Measurements from ENCODE around the gene NBEAL2.

Gene NBEAL2

DNA sequence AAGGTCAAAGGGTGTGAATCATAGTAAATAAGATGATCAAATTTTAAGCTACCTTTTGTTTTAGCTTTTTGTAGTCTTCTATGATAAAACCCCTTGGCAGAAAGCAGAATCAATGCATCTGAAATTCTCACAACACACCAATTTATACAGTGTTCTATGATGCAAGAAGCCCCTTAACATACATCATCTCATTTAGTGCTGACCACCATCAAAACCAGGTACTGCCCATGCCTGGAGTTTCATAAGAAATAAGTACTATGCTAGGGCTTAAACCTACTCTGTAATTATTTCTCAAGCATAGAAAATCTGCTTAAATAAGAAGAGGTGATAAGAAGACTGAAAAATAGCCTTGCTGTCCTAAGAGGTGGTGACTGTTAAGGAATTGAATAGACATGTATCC lies 67.6 kb downstream of the NBEAL2 start:
- DNase-seq (ENCODE audit: low read depth): no peak

DNA sequence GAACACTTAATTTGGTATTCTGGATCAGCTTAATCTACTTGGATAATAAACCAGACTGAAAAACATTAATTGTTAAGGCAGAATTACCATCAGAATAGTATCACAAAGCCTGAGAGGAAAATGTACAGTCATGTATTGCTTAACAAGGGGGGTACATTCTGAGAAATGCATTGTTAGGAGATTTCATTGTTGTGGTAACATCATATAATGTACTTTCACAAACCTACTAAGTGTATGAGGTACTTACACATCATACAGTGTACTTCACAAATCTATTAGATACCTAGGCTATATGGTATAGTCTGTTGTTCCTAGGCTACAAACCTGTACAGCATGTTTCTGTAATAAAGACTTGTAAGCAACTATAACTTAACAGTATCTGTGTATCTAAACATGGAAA lies 68.2 kb downstream of the NBEAL2 start:
- no peak for DNase-seq (ENCODE audit: low read depth)

DNA sequence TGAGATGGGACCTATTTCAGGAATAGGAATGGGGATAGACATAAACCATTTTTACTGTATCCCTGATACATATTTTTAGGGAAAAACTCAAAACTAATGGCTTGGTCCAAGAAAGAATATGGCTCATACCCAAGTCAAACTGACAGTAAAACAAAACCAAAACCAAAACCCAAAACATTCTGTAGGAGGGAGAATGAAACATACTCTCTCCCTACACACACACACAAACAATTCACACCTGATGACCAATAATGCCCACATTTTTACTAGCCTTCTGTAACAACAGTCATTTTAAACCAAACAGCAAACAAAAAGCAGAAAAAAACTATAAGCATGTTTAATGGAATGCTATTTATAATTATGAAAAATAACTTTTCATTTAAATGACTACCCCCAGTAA lies 74.9 kb downstream of the NBEAL2 start:
- DNase-seq (ENCODE audit: low read depth): no peak

DNA sequence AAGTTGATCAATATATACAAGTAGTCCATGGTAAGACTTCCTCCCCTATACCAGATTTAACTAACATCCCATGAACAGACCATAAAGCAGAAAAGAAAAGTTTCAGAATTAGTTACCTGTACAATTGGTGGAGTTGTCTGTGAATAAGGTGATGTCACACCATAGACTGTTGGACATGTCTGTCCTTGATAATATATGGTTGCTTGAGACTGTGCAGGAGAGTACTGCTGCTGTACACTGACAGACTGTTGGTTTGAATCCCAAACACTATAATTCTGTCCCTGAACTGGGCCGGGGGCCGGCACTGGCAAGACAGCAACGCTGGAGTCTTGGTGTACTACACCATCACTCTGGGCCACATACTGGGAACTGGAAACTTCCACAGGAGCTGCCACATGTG lies 77.2 kb downstream of the NBEAL2 start:
- DNase-seq (ENCODE audit: low read depth): no peak

DNA sequence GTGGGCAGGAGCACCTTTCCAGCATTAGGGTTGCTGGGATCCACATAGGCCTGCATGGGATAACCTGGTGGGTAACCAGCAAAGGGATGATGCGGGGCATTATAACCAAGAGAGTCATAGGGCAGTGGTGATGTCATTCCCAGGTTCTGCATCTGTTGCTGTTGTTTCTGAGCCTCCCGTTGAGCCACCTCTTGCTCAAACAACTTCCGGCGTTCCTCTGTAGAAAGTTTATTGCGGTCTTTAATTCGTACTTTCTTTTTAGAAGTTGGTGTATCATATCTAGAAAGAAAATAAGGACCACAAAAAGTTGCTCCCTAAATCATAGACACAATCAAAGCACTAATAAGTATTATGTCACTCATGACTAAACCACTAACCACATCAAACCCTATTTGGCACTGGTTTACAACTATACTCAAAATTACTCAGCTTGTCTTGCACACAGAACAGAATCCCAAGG lies 77.8 kb downstream of the NBEAL2 start:
- DNase-seq (ENCODE audit: low read depth): peak; percentile 26
